DOHH2 (cell line): Measurements from ENCODE around the gene SMIM5.
"Not testable (repeated sequence)": the region's sequence is repeated elsewhere in the genome, so short reads cannot be mapped to it uniquely, and the experiment has no call there.

ENCODE experiments used
- H3F3A ChIP-seq: fragments of 200-600 bp; sonication (generic), shearing (Covaris generic); 2 replicates; pipeline ENCODE4 v1.6.0; 2016; ENCODE audit warnings: antibody characterized with exemption, mild to moderate bottlenecking; ENCODE audit not compliant: control insufficient read depth, insufficient read depth
- H3K27ac ChIP-seq: fragments of 200-600 bp; sonication (generic); 2 replicates; pipeline ENCODE4 v1.5.1; 2014; ENCODE audit warnings: low read depth, mild to moderate bottlenecking, low read length, moderate library complexity
- H3K27me3 ChIP-seq: fragments of 200-600 bp; sonication (generic); 2 replicates; pipeline ENCODE4 v1.6.1; 2014; ENCODE audit warnings: mild to moderate bottlenecking, low read length, mixed read lengths; ENCODE audit not compliant: control insufficient read depth
- H3K36me3 ChIP-seq: fragments of 200-600 bp; sonication (generic); 2 replicates; pipeline ENCODE4 v1.6.1; 2014; ENCODE audit warnings: mild to moderate bottlenecking, low read length, moderate library complexity, mixed read lengths; ENCODE audit not compliant: control insufficient read depth
- H3K4me1 ChIP-seq: fragments of 200-600 bp; sonication (generic); 2 replicates; pipeline ENCODE4 v1.6.1; 2014; ENCODE audit warnings: mild to moderate bottlenecking, low read length, mixed read lengths; ENCODE audit not compliant: control insufficient read depth
- H3K4me2 ChIP-seq: fragments of 200-600 bp; sonication (generic); 2 replicates; pipeline ENCODE4 v1.6.0; 2014; ENCODE audit warnings: mild to moderate bottlenecking, low read length, moderate library complexity
- H3K4me3 ChIP-seq: fragments of 200-600 bp; sonication (generic); 2 replicates; pipeline ENCODE4 v1.5.1; 2014; ENCODE audit warnings: mild to moderate bottlenecking, low read length, mixed read lengths
- H3K79me2 ChIP-seq: fragments of 200-600 bp; sonication (generic); 2 replicates; pipeline ENCODE4 v1.6.1; 2014; ENCODE audit warnings: mild to moderate bottlenecking, low read length, mixed read lengths; ENCODE audit not compliant: control insufficient read depth
- H3K9me2 ChIP-seq: fragments of 200-600 bp; sonication (generic); replicated peaks from 2 replicates; pipeline ENCODE4 v1.6.1; 2014; ENCODE audit warnings: mild to moderate bottlenecking, low read length, mixed read lengths; ENCODE audit not compliant: control insufficient read depth
- H3K9me3 ChIP-seq: fragments of 200-600 bp; sonication (generic); 2 replicates; pipeline ENCODE4 v1.6.1; 2014; ENCODE audit warnings: antibody characterized with exemption, low read length, mixed read lengths; ENCODE audit not compliant: control insufficient read depth, insufficient read depth
- H4K20me1 ChIP-seq: fragments of 200-600 bp; sonication (generic); 2 replicates; pipeline ENCODE4 v1.6.0; 2014; ENCODE audit warnings: low read depth, mild to moderate bottlenecking, antibody characterized with exemption, low read length, moderate library complexity; ENCODE audit not compliant: control insufficient read depth, insufficient read depth
- EZH2phosphoT487 ChIP-seq: fragments of 200-600 bp; sonication (generic); IDR thresholded peaks from 2 replicates; pipeline ENCODE4 v1.6.1; 2017; ENCODE audit warnings: borderline replicate concordance, mild to moderate bottlenecking, antibody characterized with exemption, low read length, moderate library complexity, mixed read lengths
- TF ChIP-seq, protein P1 (sequence below): fragments of 200-600 bp; sonication (generic); IDR thresholded peaks from one replicate; pipeline ENCODE4 v1.5.1; 2014; ENCODE audit warnings: antibody characterized with exemption, mild to moderate bottlenecking, low read depth, low read length; ENCODE audit not compliant: poor library complexity, severe bottlenecking

Gene SMIM5

DNA sequence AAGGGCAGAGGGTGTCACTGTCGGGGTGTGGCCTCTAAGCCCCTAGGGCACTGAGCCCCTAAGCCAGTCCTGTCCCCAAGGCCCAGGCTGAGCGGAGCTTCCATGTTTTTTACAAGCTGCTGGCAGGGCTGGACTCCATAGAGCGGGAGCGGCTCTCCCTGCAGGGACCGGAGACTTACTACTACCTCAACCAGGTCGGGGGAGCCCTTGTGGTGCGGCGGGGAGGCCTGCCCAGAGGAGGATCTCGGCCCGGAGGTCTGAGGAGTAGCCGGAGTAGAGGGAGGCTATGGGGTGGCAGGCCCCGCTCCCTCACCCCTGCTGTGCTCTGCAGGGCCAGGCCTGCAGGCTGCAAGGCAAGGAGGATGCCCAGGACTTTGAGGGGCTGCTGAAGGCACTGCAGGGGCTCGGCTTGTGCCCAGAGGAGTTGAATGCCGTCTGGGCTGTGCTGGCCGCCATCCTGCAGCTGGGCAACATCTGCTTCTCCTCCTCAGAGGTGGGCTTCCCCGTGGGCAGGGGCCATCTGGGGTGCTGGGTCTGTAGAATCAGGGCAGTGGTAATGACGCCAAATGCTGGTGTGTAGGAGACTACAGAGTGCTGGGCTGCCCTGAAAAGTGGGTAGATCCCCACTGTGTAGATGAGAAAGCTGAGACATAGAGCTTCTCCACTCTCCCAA is 40.8 kb upstream of the SMIM5 start:
- Histone ChIP-seq H3K79me2 (no peaks in the 10 kb centered on the region), H3K27me3 (peaks cover 36% of the 10 kb centered on the region), H3K36me3 (no peaks in the 10 kb centered on the region), H3K9me3 (no peaks in the 10 kb centered on the region), H3K4me3 (no peak overlapping the region), H3K9me2 (no peaks in the 10 kb centered on the region), H4K20me1 (no peaks in the 10 kb centered on the region), H3F3A (no peaks in the 10 kb centered on the region), H3K4me2 (no peak overlapping the region), H3K27ac (no peak overlapping the region), H3K4me1 (peaks cover 23% of the 10 kb centered on the region)
- no peak for TF ChIP-seq EZH2phosphoT487
- TF ChIP-seq, protein P1, sequence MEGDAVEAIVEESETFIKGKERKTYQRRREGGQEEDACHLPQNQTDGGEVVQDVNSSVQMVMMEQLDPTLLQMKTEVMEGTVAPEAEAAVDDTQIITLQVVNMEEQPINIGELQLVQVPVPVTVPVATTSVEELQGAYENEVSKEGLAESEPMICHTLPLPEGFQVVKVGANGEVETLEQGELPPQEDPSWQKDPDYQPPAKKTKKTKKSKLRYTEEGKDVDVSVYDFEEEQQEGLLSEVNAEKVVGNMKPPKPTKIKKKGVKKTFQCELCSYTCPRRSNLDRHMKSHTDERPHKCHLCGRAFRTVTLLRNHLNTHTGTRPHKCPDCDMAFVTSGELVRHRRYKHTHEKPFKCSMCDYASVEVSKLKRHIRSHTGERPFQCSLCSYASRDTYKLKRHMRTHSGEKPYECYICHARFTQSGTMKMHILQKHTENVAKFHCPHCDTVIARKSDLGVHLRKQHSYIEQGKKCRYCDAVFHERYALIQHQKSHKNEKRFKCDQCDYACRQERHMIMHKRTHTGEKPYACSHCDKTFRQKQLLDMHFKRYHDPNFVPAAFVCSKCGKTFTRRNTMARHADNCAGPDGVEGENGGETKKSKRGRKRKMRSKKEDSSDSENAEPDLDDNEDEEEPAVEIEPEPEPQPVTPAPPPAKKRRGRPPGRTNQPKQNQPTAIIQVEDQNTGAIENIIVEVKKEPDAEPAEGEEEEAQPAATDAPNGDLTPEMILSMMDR = no peak

DNA sequence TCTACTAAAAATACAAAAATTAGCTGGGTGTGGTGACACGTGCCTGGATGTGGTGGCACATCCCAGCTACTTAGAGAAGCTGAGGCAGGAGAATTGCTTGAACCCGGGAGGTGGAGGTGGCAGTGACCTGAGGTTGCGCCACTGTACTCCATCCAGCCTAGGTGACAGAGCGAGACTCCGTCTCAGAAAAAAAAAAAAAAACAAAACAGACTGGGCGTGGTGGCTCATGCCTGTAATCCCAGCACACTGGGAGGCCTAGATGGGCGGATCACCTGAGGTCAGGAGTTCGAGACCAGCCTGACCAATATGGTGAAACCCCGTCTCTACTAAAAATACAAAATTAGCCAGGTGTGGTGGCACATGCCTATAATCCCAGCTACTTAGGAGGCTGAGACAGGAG is 39.8 kb upstream of the SMIM5 start:
- H4K20me1 ChIP-seq, H3K4me2 ChIP-seq, H3K9me3 ChIP-seq, H3K27ac ChIP-seq, H3K4me3 ChIP-seq, H3F3A ChIP-seq, H3K9me2 ChIP-seq, H3K79me2 ChIP-seq, H3K36me3 ChIP-seq: not testable (repeated sequence)
- H3K27me3 ChIP-seq = peaks cover 26% of the 10 kb centered on the region
- H3K4me1 ChIP-seq = peaks cover 16% of the 10 kb centered on the region

DNA sequence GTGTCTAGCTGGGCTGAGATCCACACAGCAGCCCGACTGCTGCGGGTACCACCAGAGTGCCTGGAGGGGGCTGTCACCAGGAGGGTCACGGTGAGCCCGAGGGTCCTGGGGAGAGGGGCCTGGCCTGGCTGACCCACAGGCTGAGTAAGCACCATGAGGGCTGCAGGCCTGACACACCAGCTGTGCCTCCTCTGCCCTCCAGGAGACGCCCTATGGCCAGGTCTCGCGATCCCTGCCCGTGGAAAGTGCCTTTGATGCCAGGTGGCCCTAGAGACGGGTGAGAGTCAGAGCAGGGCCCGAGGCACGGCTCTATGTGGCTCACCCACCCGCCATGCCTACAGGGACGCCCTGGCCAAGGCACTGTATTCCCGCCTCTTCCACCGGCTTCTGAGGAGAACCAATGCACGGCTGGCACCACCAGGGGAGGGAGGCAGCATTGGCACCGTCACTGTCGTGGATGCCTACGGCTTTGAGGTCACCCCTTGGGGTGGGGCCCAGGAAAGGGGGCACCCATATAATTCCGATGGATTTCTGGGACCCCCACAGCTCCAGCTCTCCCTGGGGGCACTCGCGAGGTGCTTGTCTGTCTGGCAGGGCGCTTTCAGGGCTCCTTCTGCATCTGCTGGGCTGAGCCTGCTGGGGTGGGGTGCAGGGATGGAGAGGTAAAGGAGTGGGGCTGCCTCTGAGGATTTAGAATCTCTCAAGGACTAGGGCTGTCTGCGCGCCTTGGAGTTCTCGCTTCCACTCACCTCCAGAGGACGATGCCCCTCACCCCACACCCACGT is 38.5 kb upstream of the SMIM5 start:
- peaks cover 23% of the 10 kb centered on the region for H3K27me3 ChIP-seq
- H3K9me3 ChIP-seq = no peaks in the 10 kb centered on the region
- H3K4me3 ChIP-seq = no peak overlapping the region
- H3K36me3 ChIP-seq = no peaks in the 10 kb centered on the region
- H3K4me1 ChIP-seq = peaks cover 7% of the 10 kb centered on the region
- H3K79me2 ChIP-seq = no peaks in the 10 kb centered on the region
- no peak overlapping the region for H3K4me2 ChIP-seq
- TF ChIP-seq EZH2phosphoT487 = no peak
- TF ChIP-seq, protein P1 = no peak
- H3F3A ChIP-seq = 0 out of 2 replicates have a peak, but pooled peaks cover 2% of the 10 kb centered on the region
- H4K20me1 ChIP-seq = no peaks in the 10 kb centered on the region
- H3K9me2 ChIP-seq = no peaks in the 10 kb centered on the region
- H3K27ac ChIP-seq = no peak overlapping the region

DNA sequence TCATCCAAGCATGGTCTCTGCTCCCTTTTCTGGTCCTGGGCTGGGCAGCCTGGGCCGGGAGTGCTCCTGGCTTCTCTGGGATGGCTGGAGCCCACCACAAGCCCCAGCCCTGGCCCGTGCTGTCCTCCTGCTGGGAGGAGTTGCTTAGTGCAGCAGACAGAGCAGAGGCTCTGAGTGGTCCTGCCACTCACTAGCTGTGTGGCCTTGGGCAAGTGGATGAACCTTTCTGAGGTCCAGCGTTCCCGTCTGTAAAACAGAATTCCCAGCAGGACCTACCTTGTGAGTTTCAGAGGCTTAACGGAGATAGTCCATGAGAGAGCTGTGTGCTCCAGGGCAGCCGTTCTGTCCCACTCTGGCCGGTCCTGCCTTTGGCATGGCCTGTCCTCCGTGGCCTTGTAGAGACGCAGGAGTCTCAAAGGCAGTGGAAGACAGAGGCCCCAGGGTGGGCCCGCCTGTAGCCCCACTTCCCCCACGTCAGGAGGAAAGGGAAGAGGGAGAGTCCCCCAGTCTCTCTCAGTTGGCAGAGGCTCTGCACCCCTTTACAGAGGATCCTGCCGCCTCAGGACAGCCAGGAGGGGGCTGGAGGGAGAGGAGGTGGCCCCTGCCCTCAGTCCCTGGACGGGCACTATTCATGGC is 37.8 kb upstream of the SMIM5 start:
- Histone ChIP-seq H3K27me3 (peaks cover 18% of the 10 kb centered on the region), H4K20me1 (no peaks in the 10 kb centered on the region)
- no peak for TF ChIP-seq EZH2phosphoT487
- TF ChIP-seq, protein P1 = no peak

More for the DNA sequence above, 37.8 kb upstream of the SMIM5 start:
- peaks cover 4% of the 10 kb centered on the region for H3K4me1 ChIP-seq
- H3K9me3 ChIP-seq = no peaks in the 10 kb centered on the region
- H3K36me3 ChIP-seq = no peaks in the 10 kb centered on the region
- H3K9me2 ChIP-seq = no peaks in the 10 kb centered on the region
- no peak overlapping the region for H3K27ac ChIP-seq
- H3K4me3 ChIP-seq = no peak overlapping the region
- H3K4me2 ChIP-seq = no peak overlapping the region
- no peaks in the 10 kb centered on the region for H3K79me2 ChIP-seq
- 0 out of 2 replicates have a peak, but pooled peaks cover 2% of the 10 kb centered on the region for H3F3A ChIP-seq
